ENCODE measurements around the gene TMEM14A.
A peak's percentile ranks its signal among the peaks of the same experiment; 100 is the strongest.

The TMEM14A gene

GRCh38 chr6:52670502-52671409 lies at the start of gene TMEM14A:
Gene TMEM14A, plus strand, starts transcription at chr6:52671113. Its CDS starts 5,990 bp downstream, at chr6:52677103.
- Histone ChIP-seq H3K9ac (ENCODE audit: low read length) (peak within 1 kb of the TSS; percentile 64), H3K79me2 (ENCODE audit: low read length) (peaks cover 14% of the 10 kb centered on the region), H3K4me3 (ENCODE audit: low read length) (peak within 1 kb of the TSS; percentile 83), H3K27ac (ENCODE audit: low read length) (no peak within 1 kb of the TSS), H3K36me3 (replicated peaks; ENCODE audit: low read depth, low read length) (peaks cover 25% of the 10 kb centered on the region), H4K20me1 (ENCODE audit: insufficient read depth, low read length) (no peaks in the 10 kb centered on the region), H2AFZ (ENCODE audit: low read depth, low read length) (peak within 1 kb of the TSS; percentile 90), H3K27me3 (ENCODE audit: low read depth, low read length) (0 out of 2 replicates have a peak, but pooled peaks cover 4% of the 10 kb centered on the region), H3K4me1 (ENCODE audit: low read length) (peaks cover 51% of the 10 kb centered on the region), H3K9me3 (ENCODE audit: insufficient read depth, low read length) (no peaks in the 10 kb centered on the region), H3K4me2 (ENCODE audit: low read length) (peak within 1 kb of the TSS; percentile 90)
- TF ChIP-seq EZH2phosphoT487 (IDR thresholded peaks at IDR 0.05; ENCODE audit: low read depth) (no peak), CTCF (IDR thresholded peaks at IDR 0.05; ENCODE audit: low read depth, low read length) (no peak)

- H3K4me1 ChIP-seq (ENCODE audit: low read length): no peaks in the 10 kb centered on the region
- H3K36me3 ChIP-seq (replicated peaks; ENCODE audit: low read depth, low read length): no peaks in the 10 kb centered on the region
- no peak overlapping the region for H3K4me3 ChIP-seq (ENCODE audit: low read length)
- no peak for TF ChIP-seq EZH2phosphoT487 (IDR thresholded peaks at IDR 0.05; ENCODE audit: low read depth)
- no peak for TF ChIP-seq CTCF (IDR thresholded peaks at IDR 0.05; ENCODE audit: low read depth, low read length)
- no peaks in the 10 kb centered on the region for H3K79me2 ChIP-seq (ENCODE audit: low read length)
- H4K20me1 ChIP-seq (ENCODE audit: insufficient read depth, low read length): no peaks in the 10 kb centered on the region
- H3K4me2 ChIP-seq (ENCODE audit: low read length): no peak overlapping the region
- no peak overlapping the region for H3K9ac ChIP-seq (ENCODE audit: low read length)
- H3K27me3 ChIP-seq (ENCODE audit: low read depth, low read length): peaks cover 6% of the 10 kb centered on the region; the same call in 1 of the 2 replicates
- H3K27ac ChIP-seq (ENCODE audit: low read length): no peak overlapping the region
- no peak overlapping the region for H2AFZ ChIP-seq (ENCODE audit: low read depth, low read length)
- H3K9me3 ChIP-seq (ENCODE audit: insufficient read depth, low read length): no peaks in the 10 kb centered on the region
Measured at GRCh38 chr6:52621631-52622030, 49.3 kb upstream of the TMEM14A start.

GRCh38 chr6:52622810-52623209 lies 48.1 kb upstream of the TMEM14A start:
- Histone ChIP-seq H3K9ac (ENCODE audit: low read length) (no peak overlapping the region), H3K4me2 (ENCODE audit: low read length) (no peak overlapping the region), H3K4me3 (ENCODE audit: low read length) (no peak overlapping the region), H3K36me3 (replicated peaks; ENCODE audit: low read depth, low read length) (no peaks in the 10 kb centered on the region), H4K20me1 (ENCODE audit: insufficient read depth, low read length) (no peaks in the 10 kb centered on the region), H2AFZ (ENCODE audit: low read depth, low read length) (no peak overlapping the region), H3K27me3 (ENCODE audit: low read depth, low read length) (peaks cover 7% of the 10 kb centered on the region; the same call in 1 of the 2 replicates), H3K4me1 (ENCODE audit: low read length) (no peaks in the 10 kb centered on the region), H3K9me3 (ENCODE audit: insufficient read depth, low read length) (no peaks in the 10 kb centered on the region), H3K27ac (ENCODE audit: low read length) (no peak overlapping the region), H3K79me2 (ENCODE audit: low read length) (no peaks in the 10 kb centered on the region)
- no peak for TF ChIP-seq CTCF (IDR thresholded peaks at IDR 0.05; ENCODE audit: low read depth, low read length)
- no peak for TF ChIP-seq EZH2phosphoT487 (IDR thresholded peaks at IDR 0.05; ENCODE audit: low read depth)

GRCh38 chr6:52632011-52632410 lies 38.9 kb upstream of the TMEM14A start:
- Histone ChIP-seq H3K79me2 (ENCODE audit: low read length) (no peaks in the 10 kb centered on the region), H3K4me3 (ENCODE audit: low read length) (no peak overlapping the region), H3K36me3 (replicated peaks; ENCODE audit: low read depth, low read length) (no peaks in the 10 kb centered on the region), H3K4me2 (ENCODE audit: low read length) (no peak overlapping the region), H3K9ac (ENCODE audit: low read length) (no peak overlapping the region), H3K9me3 (ENCODE audit: insufficient read depth, low read length) (no peaks in the 10 kb centered on the region), H3K27me3 (ENCODE audit: low read depth, low read length) (no peaks in the 10 kb centered on the region), H2AFZ (ENCODE audit: low read depth, low read length) (no peak overlapping the region), H3K27ac (ENCODE audit: low read length) (no peak overlapping the region), H4K20me1 (ENCODE audit: insufficient read depth, low read length) (no peaks in the 10 kb centered on the region), H3K4me1 (ENCODE audit: low read length) (no peaks in the 10 kb centered on the region)
- TF ChIP-seq EZH2phosphoT487 (IDR thresholded peaks at IDR 0.05; ENCODE audit: low read depth): no peak
- TF ChIP-seq CTCF (IDR thresholded peaks at IDR 0.05; ENCODE audit: low read depth, low read length): no peak

All from OCI-LY3 (cell line).